ENCODE data around the gene ARRDC4. TPM values are rescaled to one million over a fixed set of nuclear protein-coding genes. Genes with fewer than 3 reads are reported as not detected.

Gene ARRDC4
- total RNA-seq, 1 experiment from 2014 or later: 6.9 TPM

DNA sequence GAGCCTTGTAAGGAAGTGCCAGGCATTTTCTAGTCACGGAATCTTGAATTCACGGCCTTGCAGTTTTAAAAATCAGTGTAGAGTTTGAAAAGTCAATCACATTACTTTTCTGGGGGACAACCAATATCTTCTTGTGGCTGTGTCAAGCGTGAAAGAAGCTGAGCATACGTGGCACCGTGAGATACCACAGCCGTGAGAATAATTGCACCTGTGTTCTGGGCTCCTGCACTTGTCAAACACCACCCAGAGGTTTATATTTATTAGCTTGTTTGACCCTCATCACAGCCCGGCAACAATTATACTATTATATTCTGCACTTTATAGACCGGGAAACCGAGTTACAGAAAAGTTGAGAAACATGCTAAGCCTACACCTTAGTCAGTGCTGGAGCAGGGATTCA is 45.2 kb downstream of the ARRDC4 start:
- no peaks in the 10 kb centered on the region for H3K9me3 ChIP-seq (ENCODE audit: insufficient read depth, low read depth)
- peaks cover 7% of the 10 kb centered on the region; the same call in 1 of the 2 replicates for H3F3A ChIP-seq (ENCODE audit: insufficient read depth, low read depth)
- H3K27me3 ChIP-seq (ENCODE audit: insufficient read depth, low read depth): peaks cover 6% of the 10 kb centered on the region; the same call in 1 of the 2 replicates
- no peak overlapping the region for H2AFZ ChIP-seq
- no peak for DNase-seq
- H3K27ac ChIP-seq: no peak overlapping the region
- H3K4me3 ChIP-seq: no peak overlapping the region
- CTCF ChIA-PET: no interaction called here
- POLR2A ChIA-PET (ENCODE audit: unreplicated experiment): no interaction called here
- no peak overlapping the region for H3K4me2 ChIP-seq
- H3K9me2 ChIP-seq (ENCODE audit: insufficient read depth): no peaks in the 10 kb centered on the region; the same call in 1 of the 2 replicates
- H3K36me3 ChIP-seq (ENCODE audit: low read depth): no peaks in the 10 kb centered on the region
- no peak for TF ChIP-seq EZH2 (IDR thresholded peaks at IDR 0.05; ENCODE audit: low read depth)
- TF ChIP-seq, protein P1, sequence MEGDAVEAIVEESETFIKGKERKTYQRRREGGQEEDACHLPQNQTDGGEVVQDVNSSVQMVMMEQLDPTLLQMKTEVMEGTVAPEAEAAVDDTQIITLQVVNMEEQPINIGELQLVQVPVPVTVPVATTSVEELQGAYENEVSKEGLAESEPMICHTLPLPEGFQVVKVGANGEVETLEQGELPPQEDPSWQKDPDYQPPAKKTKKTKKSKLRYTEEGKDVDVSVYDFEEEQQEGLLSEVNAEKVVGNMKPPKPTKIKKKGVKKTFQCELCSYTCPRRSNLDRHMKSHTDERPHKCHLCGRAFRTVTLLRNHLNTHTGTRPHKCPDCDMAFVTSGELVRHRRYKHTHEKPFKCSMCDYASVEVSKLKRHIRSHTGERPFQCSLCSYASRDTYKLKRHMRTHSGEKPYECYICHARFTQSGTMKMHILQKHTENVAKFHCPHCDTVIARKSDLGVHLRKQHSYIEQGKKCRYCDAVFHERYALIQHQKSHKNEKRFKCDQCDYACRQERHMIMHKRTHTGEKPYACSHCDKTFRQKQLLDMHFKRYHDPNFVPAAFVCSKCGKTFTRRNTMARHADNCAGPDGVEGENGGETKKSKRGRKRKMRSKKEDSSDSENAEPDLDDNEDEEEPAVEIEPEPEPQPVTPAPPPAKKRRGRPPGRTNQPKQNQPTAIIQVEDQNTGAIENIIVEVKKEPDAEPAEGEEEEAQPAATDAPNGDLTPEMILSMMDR (conservative IDR thresholded peaks at IDR 0.05): no peak
- no peaks in the 10 kb centered on the region for H3K4me1 ChIP-seq (replicated peaks; ENCODE audit: insufficient read depth)
- intact Hi-C loops (cut with micrococcal nuclease; ENCODE audit: unreplicated experiment): no loop called here
- no peaks in the 10 kb centered on the region for H4K20me1 ChIP-seq (ENCODE audit: insufficient read depth)
- H3K79me2 ChIP-seq (ENCODE audit: low read depth): no peaks in the 10 kb centered on the region
- no TSS peak for BruUV-seq (replicated peaks)

DNA sequence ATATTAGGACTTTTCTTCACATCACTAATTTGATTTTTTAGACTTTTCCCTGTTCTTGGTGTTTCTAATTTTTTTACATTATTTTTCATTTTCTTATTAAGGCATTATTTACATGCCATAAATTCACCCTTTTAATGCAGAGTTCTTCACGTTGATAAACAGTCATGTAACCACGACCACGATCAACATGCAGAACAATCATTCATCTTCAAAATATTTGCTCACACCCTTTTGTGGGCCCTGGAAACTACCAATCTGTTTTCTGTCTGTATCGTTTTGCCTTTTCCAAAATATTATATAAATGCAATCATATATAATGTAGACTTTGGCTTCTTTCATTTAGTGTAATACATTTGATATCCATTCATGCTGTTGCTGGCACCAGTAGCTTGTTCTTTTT is 48.7 kb downstream of the ARRDC4 start:
- intact Hi-C loops (cut with micrococcal nuclease; ENCODE audit: unreplicated experiment): no loop called here
- Histone ChIP-seq H3K27me3 (ENCODE audit: insufficient read depth, low read depth) (peaks cover 6% of the 10 kb centered on the region; the same call in 1 of the 2 replicates), H3K36me3 (ENCODE audit: low read depth) (no peaks in the 10 kb centered on the region), H3K27ac (no peak overlapping the region), H3K4me2 (no peak overlapping the region), H3K4me1 (replicated peaks; ENCODE audit: insufficient read depth) (no peaks in the 10 kb centered on the region), H3F3A (ENCODE audit: insufficient read depth, low read depth) (no peaks in the 10 kb centered on the region), H3K9me2 (ENCODE audit: insufficient read depth) (no peaks in the 10 kb centered on the region; the same call in 1 of the 2 replicates), H3K4me3 (no peak overlapping the region), H2AFZ (no peak overlapping the region), H3K9me3 (ENCODE audit: insufficient read depth, low read depth) (no peaks in the 10 kb centered on the region), H4K20me1 (ENCODE audit: insufficient read depth) (no peaks in the 10 kb centered on the region), H3K79me2 (ENCODE audit: low read depth) (no peaks in the 10 kb centered on the region)
- POLR2A ChIA-PET (ENCODE audit: unreplicated experiment): no interaction called here
- no TSS peak for BruUV-seq (replicated peaks)
- CTCF ChIA-PET: no interaction called here
- DNase-seq: no peak
- no peak for TF ChIP-seq EZH2 (IDR thresholded peaks at IDR 0.05; ENCODE audit: low read depth)
- TF ChIP-seq, protein P1 (conservative IDR thresholded peaks at IDR 0.05): no peak

DNA sequence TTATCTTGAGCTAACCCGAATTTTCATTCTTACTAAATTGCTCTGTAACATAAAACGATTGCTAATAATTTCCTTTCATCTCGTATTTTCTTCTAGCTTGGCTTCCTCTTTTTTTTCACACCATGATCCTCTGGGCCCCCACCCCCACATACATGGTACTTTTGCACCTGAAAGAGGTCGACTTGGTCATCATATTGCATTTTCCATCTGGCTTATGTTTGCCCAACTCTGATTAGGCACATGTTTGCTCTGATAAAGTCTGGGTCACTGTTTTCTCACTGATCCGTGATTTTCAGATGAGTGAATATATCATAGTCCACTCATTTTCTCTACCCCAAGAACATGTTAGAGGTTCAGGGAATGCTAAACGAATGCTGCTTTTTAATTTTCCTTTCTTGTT is 49.5 kb downstream of the ARRDC4 start:
- TF ChIP-seq, protein P1 (conservative IDR thresholded peaks at IDR 0.05): no peak
- no peak for TF ChIP-seq EZH2 (IDR thresholded peaks at IDR 0.05; ENCODE audit: low read depth)
- no peak overlapping the region for H3K4me2 ChIP-seq
- no peaks in the 10 kb centered on the region for H3K79me2 ChIP-seq (ENCODE audit: low read depth)
- H3K27ac ChIP-seq: no peak overlapping the region
- peaks cover 6% of the 10 kb centered on the region; the same call in 1 of the 2 replicates for H3K27me3 ChIP-seq (ENCODE audit: insufficient read depth, low read depth)
- H3K9me2 ChIP-seq (ENCODE audit: insufficient read depth): no peaks in the 10 kb centered on the region; the same call in 1 of the 2 replicates
- H3K4me1 ChIP-seq (replicated peaks; ENCODE audit: insufficient read depth): no peaks in the 10 kb centered on the region
- H3K4me3 ChIP-seq: no peak overlapping the region
- POLR2A ChIA-PET (ENCODE audit: unreplicated experiment): interaction anchor here (0.9 kb wide), 1 partner anchor 17 kb away, joined by 4 read pairs; no protein-coding TSS in a partner anchor
- intact Hi-C loops (cut with micrococcal nuclease; ENCODE audit: unreplicated experiment): no loop called here
- CTCF ChIA-PET: no interaction called here
- H3K36me3 ChIP-seq (ENCODE audit: low read depth): no peaks in the 10 kb centered on the region
- no peaks in the 10 kb centered on the region for H3F3A ChIP-seq (ENCODE audit: insufficient read depth, low read depth)
- H3K9me3 ChIP-seq (ENCODE audit: insufficient read depth, low read depth): no peaks in the 10 kb centered on the region
- H4K20me1 ChIP-seq (ENCODE audit: insufficient read depth): no peaks in the 10 kb centered on the region
- no TSS peak for BruUV-seq (replicated peaks)
- H2AFZ ChIP-seq: no peak overlapping the region
- DNase-seq: no peak
